Panc1 (cell line): ENCODE data around the gene YWHAG. TPM values are rescaled to one million over a fixed set of nuclear protein-coding genes. Genes with fewer than 3 reads are reported as not detected.
"Not testable (repeated sequence)": the region's sequence is repeated elsewhere in the genome, so short reads cannot be mapped to it uniquely, and the experiment has no call there.

Experiments
- ATAC-seq: fragments of 200-7000 bp; cut with Tn5 transposase; 2 replicates; pipeline ENCODE4 v1.9.1; 2020; ENCODE audit warnings: mild to moderate bottlenecking, moderate library complexity
- BruUV-seq: library from RNA; stranded (reverse); fragments of 400-500 nt; replicated peaks from 2 replicates; lab custom pipeline; 2021; lab: Mats Ljungman, UMichigan
- CTCF ChIA-PET: fragments of 300-600 bp; sonication (Branson Sonifier 250); formaldehyde crosslinking; loops from one replicate; lab custom pipeline; 2022; ENCODE audit warnings: antibody characterized with exemption; lab: Charles Lee
- POLR2A ChIA-PET: fragments of 300-600 bp; sonication (Branson Sonifier 250); formaldehyde crosslinking; loops from one replicate; lab custom pipeline; 2022; ENCODE audit warnings: antibody characterized with exemption; lab: Charles Lee
- DNase-seq: peaks from one replicate; pipeline ENCODE4 v3.0.0-alpha.2; 2010; ENCODE audit warnings: low read depth, low spot score
- H3K27ac ChIP-seq: 2 replicates; pipeline ENCODE4 v1.5.1; 2011; ENCODE audit warnings: mild to moderate bottlenecking, low read length, inconsistent platforms
- H3K27me3 ChIP-seq: fragments of 200-500 bp; sonication (Bioruptor generic); 2 replicates; pipeline ENCODE4 v1.6.0; 2014; ENCODE audit warnings: low read length, inconsistent platforms; ENCODE audit not compliant: control insufficient read depth, insufficient read depth
- H3K36me3 ChIP-seq: fragments of 200-500 bp; sonication (Bioruptor generic); 2 replicates; pipeline ENCODE4 v1.5.1; 2014; ENCODE audit warnings: inconsistent platforms, mild to moderate bottlenecking, low read length, moderate library complexity; ENCODE audit not compliant: control insufficient read depth, insufficient read depth
- H3K4me1 ChIP-seq: 2 replicates; pipeline ENCODE4 v1.5.1; 2011; ENCODE audit warnings: inconsistent platforms, mild to moderate bottlenecking, low read length, moderate library complexity; ENCODE audit not compliant: control insufficient read depth, insufficient read depth
- H3K4me3 ChIP-seq, 2 experiments: 2 replicates each; pipeline ENCODE4 v1.5.1; 2011 to 2012; ENCODE audit warnings: low read depth in 2 of 2, low read length in 2 of 2, mild to moderate bottlenecking in 2 of 2, inconsistent platforms in 1 of 2, moderate library complexity in 1 of 2
- H3K9me3 ChIP-seq: fragments of 200-500 bp; sonication (Bioruptor generic); 2 replicates; pipeline ENCODE4 v1.5.1; 2014; ENCODE audit warnings: low read depth, mild to moderate bottlenecking, inconsistent platforms, low read length, moderate library complexity; ENCODE audit not compliant: control insufficient read depth, insufficient read depth
- POLR2AphosphoS5 ChIP-seq: IDR thresholded peaks from 2 replicates; pipeline ENCODE4 v1.6.1; 2012; ENCODE audit warnings: mild to moderate bottlenecking, low read depth, low read length, moderate library complexity
- SIN3A ChIP-seq: IDR thresholded peaks from 2 replicates; pipeline ENCODE4 v1.6.1; 2012; ENCODE audit warnings: low read depth, mild to moderate bottlenecking, low read length, moderate library complexity, borderline replicate concordance; ENCODE audit not compliant: insufficient read depth
- TCF7L2 ChIP-seq: IDR thresholded peaks from 2 replicates; pipeline ENCODE4 v1.6.1; 2011; ENCODE audit warnings: mild to moderate bottlenecking, low read depth, low read length, inconsistent platforms
- in situ Hi-C: cut with HindIII; loops from 2 replicates; pipeline ENCODE4 v1.10.0; 2016; ENCODE audit warnings: low sequenced_read_pairs, low pct_unique_long_range_greater_than_20kb
- intact Hi-C: fragments of 100-400 bp; cut with micrococcal nuclease; formaldehyde crosslinking; loops from one replicate; pipeline ENCODE4 v1.10.0; 2022; ENCODE audit not compliant: unreplicated experiment
- total RNA-seq: library from RNA; stranded (reverse); gene quantifications from one replicate; pipeline ENCODE4 v1.2.1, GENCODE V29; 2021; ENCODE audit not compliant: unreplicated experiment
- TF ChIP-seq, protein P1 (sequence below): fragments of 450-650 bp; IDR thresholded peaks from 2 replicates; pipeline ENCODE4 v1.5.1; 2017; ENCODE audit warnings: mild to moderate bottlenecking
- TF ChIP-seq, protein P2 (sequence below), 2 experiments: IDR thresholded peaks; 2 replicates each; pipeline ENCODE4 v1.6.1; 2011 to 2012; ENCODE audit warnings: low read depth in 2 of 2, control low read depth in 1 of 2, low read length in 1 of 2, mild to moderate bottlenecking in 1 of 2, moderate library complexity in 1 of 2; ENCODE audit not compliant: insufficient read depth in 1 of 2

The YWHAG gene
- total RNA-seq, 1 experiment from 2014 or later, result 210 TPM

DNA sequence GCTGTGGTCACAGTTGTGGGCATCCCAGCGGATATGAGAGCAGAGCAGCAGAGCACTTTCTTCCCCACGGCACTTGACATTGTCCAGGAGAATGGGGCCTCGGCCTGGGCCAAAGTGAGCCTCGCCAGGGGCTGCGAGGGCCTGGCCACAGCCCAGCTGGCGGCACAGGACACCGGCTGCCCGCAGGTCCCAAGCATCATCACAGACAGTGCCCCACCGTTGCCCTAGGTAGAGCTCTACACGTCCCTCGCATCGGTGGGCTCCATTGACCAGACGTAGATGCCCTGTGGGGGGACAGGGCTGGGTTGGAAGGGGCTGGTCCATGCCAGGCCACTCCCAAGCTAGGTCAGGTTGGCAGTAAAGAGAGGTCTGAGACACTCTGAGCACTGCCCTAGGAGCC, 31.3 kb upstream of the YWHAG start:
- ATAC-seq (no peak), DNase-seq (no peak)
- peaks cover 10% of the 10 kb centered on the region for H3K4me1 ChIP-seq
- no peaks in the 10 kb centered on the region for H3K36me3 ChIP-seq
- intact Hi-C loops (no loop called here), in situ Hi-C loops (no loop called here)
- H3K4me3 ChIP-seq, result no peak overlapping the region
- H3K9me3 ChIP-seq, result no peaks in the 10 kb centered on the region
- no TSS peak for BruUV-seq
- CTCF ChIA-PET, result no interaction called here
- H3K27ac ChIP-seq, result no peak overlapping the region
- no peak for TF ChIP-seq POLR2AphosphoS5
- TF ChIP-seq, protein P1, sequence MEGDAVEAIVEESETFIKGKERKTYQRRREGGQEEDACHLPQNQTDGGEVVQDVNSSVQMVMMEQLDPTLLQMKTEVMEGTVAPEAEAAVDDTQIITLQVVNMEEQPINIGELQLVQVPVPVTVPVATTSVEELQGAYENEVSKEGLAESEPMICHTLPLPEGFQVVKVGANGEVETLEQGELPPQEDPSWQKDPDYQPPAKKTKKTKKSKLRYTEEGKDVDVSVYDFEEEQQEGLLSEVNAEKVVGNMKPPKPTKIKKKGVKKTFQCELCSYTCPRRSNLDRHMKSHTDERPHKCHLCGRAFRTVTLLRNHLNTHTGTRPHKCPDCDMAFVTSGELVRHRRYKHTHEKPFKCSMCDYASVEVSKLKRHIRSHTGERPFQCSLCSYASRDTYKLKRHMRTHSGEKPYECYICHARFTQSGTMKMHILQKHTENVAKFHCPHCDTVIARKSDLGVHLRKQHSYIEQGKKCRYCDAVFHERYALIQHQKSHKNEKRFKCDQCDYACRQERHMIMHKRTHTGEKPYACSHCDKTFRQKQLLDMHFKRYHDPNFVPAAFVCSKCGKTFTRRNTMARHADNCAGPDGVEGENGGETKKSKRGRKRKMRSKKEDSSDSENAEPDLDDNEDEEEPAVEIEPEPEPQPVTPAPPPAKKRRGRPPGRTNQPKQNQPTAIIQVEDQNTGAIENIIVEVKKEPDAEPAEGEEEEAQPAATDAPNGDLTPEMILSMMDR, result no peak
- TF ChIP-seq, protein P2, sequence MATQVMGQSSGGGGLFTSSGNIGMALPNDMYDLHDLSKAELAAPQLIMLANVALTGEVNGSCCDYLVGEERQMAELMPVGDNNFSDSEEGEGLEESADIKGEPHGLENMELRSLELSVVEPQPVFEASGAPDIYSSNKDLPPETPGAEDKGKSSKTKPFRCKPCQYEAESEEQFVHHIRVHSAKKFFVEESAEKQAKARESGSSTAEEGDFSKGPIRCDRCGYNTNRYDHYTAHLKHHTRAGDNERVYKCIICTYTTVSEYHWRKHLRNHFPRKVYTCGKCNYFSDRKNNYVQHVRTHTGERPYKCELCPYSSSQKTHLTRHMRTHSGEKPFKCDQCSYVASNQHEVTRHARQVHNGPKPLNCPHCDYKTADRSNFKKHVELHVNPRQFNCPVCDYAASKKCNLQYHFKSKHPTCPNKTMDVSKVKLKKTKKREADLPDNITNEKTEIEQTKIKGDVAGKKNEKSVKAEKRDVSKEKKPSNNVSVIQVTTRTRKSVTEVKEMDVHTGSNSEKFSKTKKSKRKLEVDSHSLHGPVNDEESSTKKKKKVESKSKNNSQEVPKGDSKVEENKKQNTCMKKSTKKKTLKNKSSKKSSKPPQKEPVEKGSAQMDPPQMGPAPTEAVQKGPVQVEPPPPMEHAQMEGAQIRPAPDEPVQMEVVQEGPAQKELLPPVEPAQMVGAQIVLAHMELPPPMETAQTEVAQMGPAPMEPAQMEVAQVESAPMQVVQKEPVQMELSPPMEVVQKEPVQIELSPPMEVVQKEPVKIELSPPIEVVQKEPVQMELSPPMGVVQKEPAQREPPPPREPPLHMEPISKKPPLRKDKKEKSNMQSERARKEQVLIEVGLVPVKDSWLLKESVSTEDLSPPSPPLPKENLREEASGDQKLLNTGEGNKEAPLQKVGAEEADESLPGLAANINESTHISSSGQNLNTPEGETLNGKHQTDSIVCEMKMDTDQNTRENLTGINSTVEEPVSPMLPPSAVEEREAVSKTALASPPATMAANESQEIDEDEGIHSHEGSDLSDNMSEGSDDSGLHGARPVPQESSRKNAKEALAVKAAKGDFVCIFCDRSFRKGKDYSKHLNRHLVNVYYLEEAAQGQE (IDR thresholded peaks at IDR 0.05; ENCODE audit: insufficient read depth in 1 of 2, low read depth in 2 of 2, low read length in 1 of 2), result no peak
- TF ChIP-seq TCF7L2, result no peak
- no peak for TF ChIP-seq SIN3A
- POLR2A ChIA-PET, result no interaction called here
- H3K27me3 ChIP-seq, result no peaks in the 10 kb centered on the region

DNA sequence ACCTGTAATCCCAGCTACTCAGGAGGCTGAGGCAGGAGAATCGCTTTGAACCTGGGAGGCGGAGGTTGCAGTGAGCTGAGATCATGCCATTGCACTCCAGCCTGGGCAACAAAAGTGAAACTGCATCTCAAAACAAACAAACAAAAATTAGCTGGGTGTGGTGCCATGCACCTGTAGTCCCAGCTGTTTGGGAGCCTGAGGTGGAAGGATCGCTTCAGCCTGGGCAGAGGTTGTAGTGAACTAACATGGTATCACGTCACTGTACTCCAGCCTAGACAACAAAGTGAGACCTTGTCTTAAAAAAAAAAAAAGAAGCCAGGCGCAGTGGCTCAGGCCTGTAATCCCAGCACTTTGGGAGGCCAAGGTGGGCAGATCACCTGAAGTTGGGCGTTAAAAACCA, 29.0 kb upstream of the YWHAG start:
- ATAC-seq, H3K27me3 ChIP-seq, DNase-seq, H3K27ac ChIP-seq, intact Hi-C loops, CTCF ChIA-PET, in situ Hi-C loops, H3K36me3 ChIP-seq, H3K4me3 ChIP-seq, H3K9me3 ChIP-seq, POLR2A ChIA-PET, BruUV-seq: not testable (repeated sequence)
- peaks cover 10% of the 10 kb centered on the region for H3K4me1 ChIP-seq

DNA sequence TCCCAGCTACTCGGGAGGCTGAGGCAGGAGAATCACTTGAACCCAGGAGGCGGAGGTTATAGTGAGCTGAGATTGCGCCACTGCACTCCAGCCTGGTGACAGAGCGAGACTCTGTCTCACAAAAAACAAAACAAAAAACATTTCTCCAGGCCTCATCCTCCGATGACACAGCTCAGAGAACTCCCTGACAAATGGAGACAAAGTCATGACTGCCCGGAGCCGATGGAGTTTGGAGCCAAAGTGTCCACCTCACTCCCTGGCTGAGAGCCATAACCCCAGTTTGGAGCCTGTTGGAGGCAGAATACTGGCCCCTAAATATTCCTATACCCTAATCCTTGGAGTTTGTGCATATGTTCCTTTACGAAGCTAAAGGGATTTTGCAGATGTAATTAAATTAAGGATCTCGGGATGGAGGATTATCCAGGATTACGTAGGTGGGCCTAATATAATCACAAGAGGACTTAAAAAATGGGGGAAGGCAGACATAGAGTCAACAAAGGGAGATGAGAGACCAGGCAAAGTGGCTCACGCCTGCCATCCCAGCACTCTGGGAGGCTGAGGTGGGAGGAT, 28.0 kb upstream of the YWHAG start:
- ATAC-seq, result no peak
- TF ChIP-seq, protein P1, result no peak
- TF ChIP-seq POLR2AphosphoS5, result no peak
- TF ChIP-seq, protein P2 (IDR thresholded peaks at IDR 0.05; ENCODE audit: insufficient read depth in 1 of 2, low read depth in 2 of 2, low read length in 1 of 2), result no peak
- no peak for TF ChIP-seq SIN3A
- no peak for TF ChIP-seq TCF7L2
- DNase-seq, result no peak
- in situ Hi-C loops (no loop called here), intact Hi-C loops (no loop called here)
- ChIA-PET CTCF (no interaction called here), POLR2A (interaction anchor here (0.6 kb wide), 1 partner anchor 78 kb away, joined by 20 read pairs; no protein-coding TSS in a partner anchor)
- BruUV-seq, result no TSS peak
- H3K9me3 ChIP-seq, result no peaks in the 10 kb centered on the region
- peaks cover 6% of the 10 kb centered on the region for H3K4me1 ChIP-seq
- no peaks in the 10 kb centered on the region for H3K27me3 ChIP-seq
- H3K4me3 ChIP-seq, result no peak overlapping the region
- no peaks in the 10 kb centered on the region for H3K36me3 ChIP-seq
- H3K27ac ChIP-seq, result no peak overlapping the region
